HepG2 (cell line): ENCODE data around the gene DHRS4L2. TPM values are rescaled to one million over a fixed set of nuclear protein-coding genes. Genes with fewer than 3 reads are reported as not detected.

Experiments
- ARID2 ChIP-seq: sonication (generic); formaldehyde crosslinking; IDR thresholded peaks from 2 replicates; pipeline ENCODE4 v1.8.1; 2022; ENCODE audit warnings: mild to moderate bottlenecking, missing genetic modification reagents, borderline replicate concordance
- CENPX ChIP-seq: sonication (generic); formaldehyde crosslinking; IDR thresholded peaks from 2 replicates; pipeline ENCODE4 v1.9.0; 2021; ENCODE audit warnings: mild to moderate bottlenecking, missing genetic modification reagents, moderate library complexity
- CERS6 ChIP-seq: sonication (generic); formaldehyde crosslinking; IDR thresholded peaks from 2 replicates; pipeline ENCODE4 v1.5.0; 2020; ENCODE audit warnings: missing genetic modification reagents
- ELF3 ChIP-seq: IDR thresholded peaks from 2 replicates; pipeline ENCODE4 v1.6.1; 2016; ENCODE audit warnings: missing genetic modification reagents, missing compliant biosample characterization
- EP300 ChIP-seq, 3 experiments: sonication (generic) in 1 of 3; formaldehyde crosslinking in 1 of 3; IDR thresholded peaks; 2 replicates each; pipeline versions ENCODE4 v1.5.1 to v1.6.1; 2011 to 2020; ENCODE audit warnings: low read depth in 2 of 3, low read length in 2 of 3, borderline replicate concordance in 1 of 3, improper control_type of control experiment in 1 of 3, mild to moderate bottlenecking in 1 of 3, missing genetic modification reagents in 1 of 3, moderate library complexity in 1 of 3
- FOXK1 ChIP-seq: sonication (generic); formaldehyde crosslinking; IDR thresholded peaks from 2 replicates; pipeline ENCODE4 v1.4.0; 2020; ENCODE audit warnings: low read depth, missing genetic modification reagents, borderline replicate concordance
- HOMEZ ChIP-seq: IDR thresholded peaks from 2 replicates; pipeline ENCODE4 v1.6.1; 2016; ENCODE audit warnings: low read depth
- ISL2 ChIP-seq: sonication (generic); formaldehyde crosslinking; IDR thresholded peaks from 2 replicates; pipeline ENCODE4 v1.5.0; 2020; ENCODE audit warnings: missing genetic modification reagents
- KLF15 ChIP-seq: sonication (generic); formaldehyde crosslinking; IDR thresholded peaks from 2 replicates; pipeline ENCODE4 v1.8.1; 2023; ENCODE audit warnings: borderline replicate concordance, mild to moderate bottlenecking, inconsistent platforms, missing genetic modification reagents, mixed read lengths
- NFAT5 ChIP-seq: sonication (generic); formaldehyde crosslinking; IDR thresholded peaks from 2 replicates; pipeline ENCODE4 v1.4.0; 2020; ENCODE audit warnings: missing genetic modification reagents
- RAD51 ChIP-seq: fragments of 450-650 bp; IDR thresholded peaks from 2 replicates; pipeline ENCODE4 v1.6.1; 2016; ENCODE audit warnings: borderline replicate concordance
- SRY ChIP-seq: sonication (generic); formaldehyde crosslinking; IDR thresholded peaks from 2 replicates; pipeline ENCODE4 v1.8.0; 2022; ENCODE audit warnings: mild to moderate bottlenecking, missing genetic modification reagents
- ZNF383 ChIP-seq: sonication (generic); formaldehyde crosslinking; IDR thresholded peaks from 2 replicates; pipeline ENCODE4 v1.4.0; 2020; ENCODE audit warnings: missing genetic modification reagents, mild to moderate bottlenecking, borderline replicate concordance
- ZNF772 ChIP-seq: sonication (generic); formaldehyde crosslinking; IDR thresholded peaks from 2 replicates; pipeline ENCODE4 v1.5.0; 2020; ENCODE audit warnings: mild to moderate bottlenecking, missing genetic modification reagents
- ZSCAN9 ChIP-seq: IDR thresholded peaks from 2 replicates; pipeline ENCODE4 v1.6.1; 2016; ENCODE audit warnings: borderline replicate concordance
- polyA plus RNA-seq, 8 experiments: library from polyadenylated mRNA; depleted of rRNA in 3 of 8; stranded (reverse) in 7 of 8; unstranded in 1 of 8; fragments of >200 nt; fragmentation: Illumina TruSeq in 4 of 8; extraction: Trizol in 4 of 8; gene quantifications; 2 replicates each; pipeline versions ENCODE4 v1.2.1 to v1.2.3, GENCODE V29; 2011 to 2016; ENCODE audit warnings: low read depth in 4 of 8, missing spikeins in 1 of 8, mixed read lengths in 1 of 8; ENCODE audit not compliant: insufficient read depth in 1 of 8
- total RNA-seq, 5 experiments: library from RNA; depleted of rRNA; stranded (reverse); fragments of >200 nt; fragmentation: Illumina TruSeq; extraction: Trizol; gene quantifications; 2 replicates each; pipeline ENCODE4 v1.2.3, GENCODE V29; 2016; ENCODE audit warnings: low read depth in 1 of 5
- TF ChIP-seq, protein P1 (sequence below): sonication (generic); formaldehyde crosslinking; IDR thresholded peaks from 2 replicates; pipeline ENCODE4 v1.5.0; 2020; ENCODE audit warnings: missing genetic modification reagents
- TF ChIP-seq, protein P2 (sequence below): conservative IDR thresholded peaks from 2 replicates; pipeline ENCODE4 v1.6.1; 2018; ENCODE audit warnings: missing genetic modification reagents

The DHRS4L2 gene
- total and polyA plus RNA-seq, 2 of the 13 experiments (the other 11 are each of a cell fraction or from before 2014, with no cell fraction given) = 24.7 to 38.2 TPM

DNA sequence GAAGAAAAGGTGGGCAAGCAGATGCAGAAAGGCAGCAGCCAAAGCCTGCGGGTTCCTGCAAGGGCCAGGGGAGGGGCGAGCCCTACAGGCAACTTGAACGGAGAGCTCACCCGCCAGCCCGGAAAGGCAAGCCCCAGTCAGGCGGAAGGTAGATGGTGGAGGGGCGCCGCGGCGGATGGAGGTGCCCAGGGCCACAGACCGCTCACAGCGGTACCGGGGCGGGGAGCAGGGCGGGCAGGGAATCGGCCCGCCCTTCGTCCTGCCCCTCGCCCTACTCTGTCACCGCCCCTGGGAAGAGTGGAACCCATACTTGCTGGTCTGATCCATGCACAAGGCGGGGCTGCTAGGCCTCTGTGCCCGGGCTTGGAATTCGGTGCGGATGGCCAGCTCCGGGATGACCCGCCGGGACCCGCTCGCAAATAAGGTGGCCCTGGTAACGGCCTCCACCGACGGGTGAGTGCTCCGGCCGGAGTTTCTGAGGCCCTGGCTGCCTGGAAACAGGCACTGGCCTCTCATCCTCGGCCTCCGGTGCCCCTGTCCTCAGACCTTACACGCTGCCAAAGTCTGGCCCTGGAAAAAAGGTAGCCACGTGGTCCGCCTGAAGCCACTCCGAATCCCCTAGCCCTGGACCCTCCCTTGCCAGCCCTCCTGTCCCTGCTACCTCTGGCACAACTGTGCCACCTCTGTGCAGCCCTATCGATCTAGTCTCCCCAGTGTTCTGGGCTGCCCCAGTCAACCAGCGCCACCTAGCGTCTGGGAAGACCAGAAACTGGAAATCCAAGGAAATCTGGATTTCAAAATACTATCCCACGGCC is 35.1 kb upstream of the DHRS4L2 start, which contains the start of gene DHRS4 (continued):
- TF ChIP-seq CERS6 (CRISPR knock-in tag) (peak; percentile 64; the same call in 1 of the 2 replicates), ZSCAN9 (CRISPR knock-in tag) (peak; percentile 97), SRY (CRISPR knock-in tag) (peak; percentile 98), ZNF772 (CRISPR knock-in tag) (peak; percentile 99), FOXK1 (CRISPR knock-in tag) (peak; percentile 87), ZNF383 (CRISPR knock-in tag) (peak; percentile 98; the same call in 1 of the 2 replicates), RAD51 (no peak), ELF3 (peak; percentile 63), NFAT5 (CRISPR knock-in tag) (peak; percentile 96), KLF15 (CRISPR knock-in tag) (peak; percentile 87), ARID2 (0 out of 2 replicates have a peak, but pooled peaks have one; percentile 59), ISL2 (peak; percentile 83), CENPX (CRISPR knock-in tag) (no peak), EP300 (IDR thresholded peaks at IDR 0.05; ENCODE audit: low read depth in 2 of 2, low read length in 2 of 2) (peak; percentile 6 to 60; a peak in 3 of 4 replicates), EP300 (CRISPR knock-in tag; IDR thresholded peaks at IDR 0.05; ENCODE audit: borderline replicate concordance) (peak; percentile 83), HOMEZ (CRISPR knock-in tag) (no peak)
- TF ChIP-seq, protein P1, sequence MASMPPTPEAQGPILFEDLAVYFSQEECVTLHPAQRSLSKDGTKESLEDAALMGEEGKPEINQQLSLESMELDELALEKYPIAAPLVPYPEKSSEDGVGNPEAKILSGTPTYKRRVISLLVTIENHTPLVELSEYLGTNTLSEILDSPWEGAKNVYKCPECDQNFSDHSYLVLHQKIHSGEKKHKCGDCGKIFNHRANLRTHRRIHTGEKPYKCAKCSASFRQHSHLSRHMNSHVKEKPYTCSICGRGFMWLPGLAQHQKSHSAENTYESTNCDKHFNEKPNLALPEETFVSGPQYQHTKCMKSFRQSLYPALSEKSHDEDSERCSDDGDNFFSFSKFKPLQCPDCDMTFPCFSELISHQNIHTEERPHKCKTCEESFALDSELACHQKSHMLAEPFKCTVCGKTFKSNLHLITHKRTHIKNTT (CRISPR knock-in tag) = peak; percentile 40; the same call in 1 of the 2 replicates
- TF ChIP-seq, protein P2, sequence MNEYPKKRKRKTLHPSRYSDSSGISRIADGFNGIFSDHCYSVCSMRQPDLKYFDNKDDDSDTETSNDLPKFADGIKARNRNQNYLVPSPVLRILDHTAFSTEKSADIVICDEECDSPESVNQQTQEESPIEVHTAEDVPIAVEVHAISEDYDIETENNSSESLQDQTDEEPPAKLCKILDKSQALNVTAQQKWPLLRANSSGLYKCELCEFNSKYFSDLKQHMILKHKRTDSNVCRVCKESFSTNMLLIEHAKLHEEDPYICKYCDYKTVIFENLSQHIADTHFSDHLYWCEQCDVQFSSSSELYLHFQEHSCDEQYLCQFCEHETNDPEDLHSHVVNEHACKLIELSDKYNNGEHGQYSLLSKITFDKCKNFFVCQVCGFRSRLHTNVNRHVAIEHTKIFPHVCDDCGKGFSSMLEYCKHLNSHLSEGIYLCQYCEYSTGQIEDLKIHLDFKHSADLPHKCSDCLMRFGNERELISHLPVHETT (CRISPR knock-in tag) = peak; percentile 89
